ENCODE data around the gene ARFGAP3.

The ARFGAP3 gene, protein sequence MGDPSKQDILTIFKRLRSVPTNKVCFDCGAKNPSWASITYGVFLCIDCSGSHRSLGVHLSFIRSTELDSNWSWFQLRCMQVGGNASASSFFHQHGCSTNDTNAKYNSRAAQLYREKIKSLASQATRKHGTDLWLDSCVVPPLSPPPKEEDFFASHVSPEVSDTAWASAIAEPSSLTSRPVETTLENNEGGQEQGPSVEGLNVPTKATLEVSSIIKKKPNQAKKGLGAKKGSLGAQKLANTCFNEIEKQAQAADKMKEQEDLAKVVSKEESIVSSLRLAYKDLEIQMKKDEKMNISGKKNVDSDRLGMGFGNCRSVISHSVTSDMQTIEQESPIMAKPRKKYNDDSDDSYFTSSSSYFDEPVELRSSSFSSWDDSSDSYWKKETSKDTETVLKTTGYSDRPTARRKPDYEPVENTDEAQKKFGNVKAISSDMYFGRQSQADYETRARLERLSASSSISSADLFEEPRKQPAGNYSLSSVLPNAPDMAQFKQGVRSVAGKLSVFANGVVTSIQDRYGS

GRCh38 chr22:42856865-42857704, at the start of gene ARFGAP3:
ARFGAP3 (minus strand) TSS chr22:42857273; CDS start chr22:42857182, 91 bp downstream.
- peak; percentile 45 for DNase-seq

GRCh38 chr22:42905702-42906183, 48.7 kb upstream of the ARFGAP3 start:
- no peak for DNase-seq

DNA sequence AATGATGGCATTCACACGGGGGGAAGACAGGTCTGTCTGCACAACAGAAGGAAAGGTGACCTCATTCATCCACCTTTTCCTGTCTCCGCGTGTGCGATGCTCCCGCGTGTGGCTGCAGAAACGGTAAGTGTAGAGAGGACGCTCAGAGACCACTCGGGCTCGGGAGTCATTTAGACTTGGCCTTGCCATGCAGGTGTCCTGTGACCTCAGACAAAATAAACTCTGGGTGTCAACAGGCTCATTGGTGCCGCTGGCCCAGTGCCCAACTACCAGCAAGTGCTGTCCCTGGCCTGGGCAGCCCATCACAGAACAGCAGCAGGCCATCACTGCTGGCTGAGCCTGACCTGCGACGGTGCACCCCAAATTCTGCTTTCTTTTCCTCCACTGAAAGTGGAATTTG, 48.1 kb upstream of the ARFGAP3 start:
- DNase-seq, result no peak

DNA sequence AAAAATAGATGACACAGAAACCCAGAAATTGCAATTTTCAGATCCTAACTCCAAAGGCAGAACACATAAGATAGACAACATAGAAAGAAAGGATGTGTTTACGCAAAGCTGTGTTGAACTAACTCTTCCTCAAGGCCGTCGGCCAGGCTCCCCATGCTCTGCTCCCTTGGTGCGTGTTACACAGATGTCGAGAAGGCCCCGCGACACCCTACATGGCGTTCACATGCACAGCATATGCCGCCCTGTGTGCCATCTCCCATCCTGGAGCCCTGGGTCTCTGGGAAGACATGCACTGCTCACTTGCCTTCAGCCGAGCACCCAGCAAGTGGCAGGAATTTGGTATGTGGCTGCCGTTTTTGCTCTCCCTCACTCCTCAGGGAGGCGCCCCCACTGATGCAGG, 47.0 kb upstream of the ARFGAP3 start:
- DNase-seq, result no peak

GRCh38 chr22:42902875-42903510, 45.9 kb upstream of the ARFGAP3 start:
- no peak for DNase-seq

- no peak for DNase-seq
These were observed 44.9 kb upstream of the ARFGAP3 start for GRCh38 chr22:42901790-42902508.

GRCh38 chr22:42897960-42898359, 40.9 kb upstream of the ARFGAP3 start:
- DNase-seq, result no peak

- DNase-seq, result no peak
These were observed 38.5 kb upstream of the ARFGAP3 start for GRCh38 chr22:42895541-42895981.

- DNase-seq, result no peak
These were observed 38.0 kb upstream of the ARFGAP3 start for GRCh38 chr22:42895087-42895486.

DNA sequence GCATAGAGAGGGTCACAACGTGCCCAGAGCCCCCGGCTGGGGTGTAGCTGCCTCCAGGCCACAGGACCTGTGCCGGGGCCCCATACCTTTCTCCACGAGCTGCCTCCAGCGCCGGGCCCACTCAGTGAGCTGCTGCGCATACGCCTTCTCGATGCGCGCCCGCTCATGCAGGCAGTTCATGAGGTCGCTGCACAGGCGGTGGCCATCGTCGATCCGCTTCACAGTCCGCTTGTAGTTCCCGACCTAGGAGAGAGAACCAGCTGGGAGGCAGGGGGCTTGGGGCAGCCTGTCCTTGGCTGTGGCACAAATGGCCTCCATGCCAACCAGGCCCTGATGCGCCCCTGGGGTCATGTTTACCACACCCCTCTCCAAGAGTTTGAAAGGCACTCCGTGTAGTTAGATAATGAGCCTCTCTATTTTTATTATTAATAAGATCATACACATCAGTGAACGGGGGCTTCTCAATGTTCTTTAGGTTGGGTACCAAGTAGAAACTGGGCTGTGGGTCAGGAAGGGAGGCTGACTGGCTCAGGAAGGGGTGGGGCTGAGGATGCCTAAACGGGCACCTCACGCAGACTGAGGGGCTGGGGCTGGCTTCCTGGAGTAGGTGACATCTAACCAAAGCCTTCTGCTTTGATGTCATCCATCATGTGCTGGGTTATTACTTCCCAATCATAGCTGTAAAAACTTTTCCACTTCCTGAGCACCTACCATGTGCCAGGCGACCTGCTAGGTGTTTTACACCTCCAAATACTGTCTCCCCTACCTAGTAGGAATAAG, 36.5 kb upstream of the ARFGAP3 start:
- DNase-seq, result no peak

DNA sequence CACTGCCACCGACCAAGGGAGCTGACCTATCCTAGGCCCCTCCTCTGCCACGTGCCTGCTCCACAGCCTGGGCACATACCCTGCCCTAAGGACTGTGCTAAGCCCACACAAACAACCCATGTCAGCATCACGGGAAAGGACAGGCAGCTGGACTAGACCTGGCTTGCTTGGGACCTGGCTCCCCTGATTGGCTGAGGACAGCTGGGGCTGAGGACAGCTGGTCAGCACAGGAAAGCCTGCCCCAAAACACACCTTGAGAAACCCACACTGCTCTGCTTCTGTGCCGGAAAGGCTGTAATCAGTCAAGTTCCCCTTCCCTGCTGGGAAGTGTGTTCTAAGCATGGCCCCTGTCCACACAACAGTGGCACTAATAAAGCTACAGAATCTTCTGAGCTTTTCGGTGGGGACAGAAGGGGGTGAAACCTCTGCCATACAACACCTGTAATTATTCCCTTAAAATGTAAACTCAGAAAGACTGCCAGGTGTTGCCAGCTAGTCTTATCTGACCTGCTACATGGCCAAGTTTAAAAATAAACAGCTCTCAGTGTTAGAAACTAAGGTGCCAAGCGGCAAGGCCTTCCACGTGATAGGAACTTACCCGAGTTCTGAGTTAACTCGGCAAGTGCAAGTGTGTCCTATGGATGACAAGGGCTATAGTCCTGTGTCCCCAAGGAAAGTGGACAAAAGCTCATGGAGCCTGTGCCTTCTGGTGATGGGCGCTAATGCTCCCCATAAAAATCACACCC, 35.7 kb upstream of the ARFGAP3 start:
- no peak for DNase-seq

DNA sequence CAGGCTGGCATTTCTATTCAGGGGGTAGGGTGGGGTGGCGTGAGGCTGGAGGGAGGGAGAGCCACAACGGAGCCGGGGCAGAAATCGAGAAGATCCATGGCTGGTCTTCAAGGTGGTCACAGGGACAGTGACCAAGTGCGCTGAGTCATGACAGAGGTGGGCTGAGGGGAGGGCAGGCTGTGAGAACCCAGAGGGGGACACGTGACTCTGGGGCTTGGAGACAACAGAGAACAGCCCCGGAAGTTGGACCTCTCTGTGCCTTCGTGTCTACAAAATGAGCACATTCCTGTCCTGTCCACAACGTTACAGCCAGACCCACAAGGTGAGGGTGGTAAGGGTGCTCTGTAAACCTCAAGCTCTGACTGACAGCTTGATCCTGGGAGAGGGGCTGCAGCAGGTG, 35.1 kb upstream of the ARFGAP3 start:
- no peak for DNase-seq

- DNase-seq, result no peak
These were observed 34.6 kb upstream of the ARFGAP3 start for GRCh38 chr22:42891696-42892095.

GRCh38 chr22:42891008-42891407, 33.9 kb upstream of the ARFGAP3 start:
- DNase-seq, result no peak

DNA sequence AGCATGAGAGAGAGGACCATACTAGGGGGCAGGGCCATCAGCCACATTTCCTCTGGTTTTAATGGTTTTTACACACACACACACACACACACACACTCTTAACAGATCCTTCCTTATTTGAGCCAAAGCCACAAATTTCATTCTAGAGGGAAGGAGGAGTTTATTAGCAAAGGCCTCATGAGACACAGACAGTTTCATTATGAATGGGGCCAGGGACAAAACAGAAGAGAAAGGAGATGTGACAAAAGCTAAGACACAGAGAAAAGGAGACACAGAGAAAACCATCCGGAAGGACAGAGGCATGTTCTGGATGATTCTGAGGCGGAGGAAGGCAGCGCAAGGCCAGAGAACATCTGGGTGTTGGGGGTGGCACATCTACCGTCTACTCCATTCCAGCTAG, 32.2 kb upstream of the ARFGAP3 start:
- no peak for DNase-seq

DNA sequence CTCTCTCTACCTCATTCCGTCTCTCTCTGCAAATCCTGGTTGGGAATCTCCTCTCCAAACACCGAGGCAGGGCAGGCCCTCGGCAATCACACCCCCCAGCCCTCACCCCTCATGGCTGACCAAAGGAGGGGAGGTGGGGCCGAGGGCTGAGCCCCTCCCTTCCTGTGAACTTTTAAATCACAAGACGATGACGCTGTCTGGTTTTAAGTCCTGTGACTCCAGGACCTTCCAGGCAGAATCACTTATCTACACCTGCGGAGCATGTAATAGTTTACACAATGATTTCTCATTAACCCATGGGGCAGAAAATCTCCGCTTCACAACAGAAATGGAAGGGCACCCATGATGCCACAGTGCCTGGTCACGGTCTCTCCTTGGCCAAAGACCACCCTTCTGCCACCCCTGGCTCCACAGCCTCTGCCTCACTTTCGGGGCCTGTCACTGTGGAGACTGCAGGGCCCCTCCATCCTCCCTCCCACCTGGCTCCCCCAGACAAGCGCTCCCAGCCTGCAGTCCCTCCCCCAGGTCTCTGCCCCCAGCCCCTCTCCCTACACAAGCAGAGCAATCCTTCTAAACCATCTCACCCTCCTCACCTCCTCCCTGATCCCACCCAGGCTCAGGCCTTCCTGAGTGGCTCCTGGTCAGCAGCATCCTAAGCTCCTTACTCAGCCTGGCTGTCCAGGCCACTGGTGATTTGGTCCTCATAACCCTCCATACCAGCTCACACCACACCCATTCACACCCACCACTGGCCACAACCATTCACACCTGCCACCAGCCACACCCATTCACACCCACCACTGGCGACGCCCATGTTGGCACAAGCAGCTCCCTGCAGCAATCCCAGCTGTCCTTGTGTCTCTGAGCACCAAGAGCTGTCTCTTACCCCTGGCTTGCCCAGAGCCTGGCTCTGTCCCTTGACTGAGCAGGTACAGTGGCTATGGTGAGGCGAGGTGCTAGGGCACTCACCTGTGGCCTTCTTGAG, 30.7 kb upstream of the ARFGAP3 start:
- no peak for DNase-seq

DNA sequence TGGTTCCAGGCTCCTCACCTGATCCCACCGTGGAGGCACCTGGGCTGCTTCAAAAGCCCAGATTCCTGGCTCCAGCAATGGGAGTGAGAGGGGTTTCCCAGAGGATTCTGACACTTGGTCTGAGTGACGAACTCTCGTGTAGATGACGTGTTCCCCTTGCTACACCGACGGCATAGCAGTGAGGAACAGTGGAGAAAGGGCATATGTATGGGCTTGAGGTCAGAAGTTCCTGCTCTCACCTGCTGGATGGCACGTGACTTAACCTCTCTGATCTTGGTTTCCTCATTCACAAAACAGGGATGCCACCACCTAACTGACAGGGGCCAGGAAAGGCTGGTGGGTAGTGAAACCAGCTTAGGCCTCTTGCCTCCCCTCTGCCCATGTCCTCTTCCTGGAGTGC, 30.0 kb upstream of the ARFGAP3 start:
- no peak for DNase-seq

GRCh38 chr22:42885446-42885845, 28.4 kb upstream of the ARFGAP3 start:
- DNase-seq, result no peak

DNA sequence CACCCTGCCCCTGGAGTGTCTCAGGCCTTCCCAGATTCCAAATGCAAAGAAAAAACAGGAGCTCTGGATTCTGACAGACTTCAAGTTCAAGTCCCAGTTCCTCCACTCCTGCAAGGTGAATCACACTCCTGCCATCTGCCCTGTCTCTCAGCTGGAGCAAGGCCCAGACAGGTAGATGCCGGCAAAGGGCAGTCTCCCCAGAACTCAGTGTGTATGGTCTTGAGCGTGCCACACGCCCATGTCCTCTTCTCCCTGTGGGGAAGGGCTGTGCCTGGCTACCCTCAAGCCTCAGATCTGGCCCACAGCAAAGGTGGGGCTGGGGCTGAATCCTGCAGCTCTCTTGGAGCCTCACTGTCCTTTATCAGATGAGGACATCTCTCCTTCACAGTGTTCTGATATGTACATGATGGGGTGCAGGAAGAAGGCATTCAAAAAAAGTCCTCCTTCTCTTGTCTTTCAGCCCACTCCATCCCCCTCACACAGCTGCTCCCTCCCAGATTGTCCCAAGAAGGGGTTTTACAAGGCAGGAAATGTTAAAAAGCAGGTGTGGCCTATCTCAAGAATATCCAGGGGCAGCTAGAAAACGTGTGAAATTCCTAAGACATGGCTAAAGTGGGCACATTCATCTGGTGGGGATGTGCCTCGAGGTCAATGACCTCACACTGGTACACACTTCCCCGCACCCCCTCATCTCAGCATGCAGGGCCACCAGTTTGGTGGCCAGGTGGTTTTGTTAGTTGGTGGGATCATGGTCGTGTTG, 27.7 kb upstream of the ARFGAP3 start:
- DNase-seq, result no peak

All from NCI-H1436 treated with DMSO at 0.1 percent for 48 hours (cell line).